Activated naive CD8-positive, alpha-beta T cell treated with anti-CD3 and anti-CD28 coated beads, Interleukin-2, amount 50 U/mL, for 16 hours (primary cell): ENCODE data around the gene ZNF724.

ENCODE experiments used
- DNase-seq: peaks from one replicate; pipeline ENCODE4 v3.0.0-alpha.2; 2020; ENCODE audit warnings: low read depth, low spot score

The ZNF724 gene

DNA sequence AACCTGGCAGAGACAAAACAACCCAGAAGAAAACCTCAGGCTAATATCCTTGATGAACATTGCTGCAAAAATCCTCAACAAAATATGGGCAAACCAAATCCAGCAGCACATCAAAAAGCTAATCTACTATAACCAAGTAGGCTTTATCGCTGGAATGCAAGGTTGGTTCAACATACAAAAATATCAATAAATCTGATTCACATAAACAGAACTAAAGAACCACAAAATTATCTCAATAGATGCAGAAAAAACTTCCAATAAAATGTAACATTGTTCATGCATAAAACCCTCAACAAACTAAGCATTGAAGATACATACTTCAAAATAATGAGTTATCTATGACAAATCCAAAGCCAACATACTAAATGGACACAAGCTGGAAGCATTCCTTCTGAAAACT lies 8.8 kb downstream of the ZNF724 start:
- DNase-seq = no peak

DNA sequence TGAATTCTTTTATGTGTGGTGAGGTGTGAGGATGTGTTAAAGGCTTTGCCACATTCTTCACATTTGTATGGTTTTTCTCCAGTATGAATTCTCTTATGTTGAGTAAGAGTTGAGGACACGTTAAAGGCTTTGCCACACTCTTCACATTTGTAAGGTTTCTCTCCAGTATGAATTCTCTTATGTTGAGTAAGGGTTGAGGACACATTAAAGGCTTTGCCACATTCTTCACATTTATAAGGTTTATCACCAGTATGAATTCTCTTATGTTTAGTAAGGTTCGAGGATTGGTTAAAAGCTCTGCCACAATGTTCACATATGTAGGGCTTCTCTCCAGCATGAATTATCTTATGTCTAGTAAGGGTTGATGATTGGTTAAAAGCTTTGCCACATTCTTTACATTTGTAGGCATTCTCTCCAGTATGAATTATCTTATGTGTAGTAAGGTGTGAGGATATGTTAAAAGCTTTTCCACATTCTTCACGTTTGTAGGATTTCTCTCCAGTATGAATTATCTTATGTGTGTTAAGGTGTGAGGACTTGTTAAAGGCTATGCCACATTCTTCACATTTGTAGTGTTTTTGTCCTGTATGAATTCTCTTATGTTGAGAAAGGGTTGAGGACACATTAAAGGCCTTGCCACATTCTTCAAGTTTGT lies 27.1 kb downstream of the ZNF724 start:
- no peak for DNase-seq

- DNase-seq = no peak
Measured at GRCh38 chr19:23203841-23204344, 46.3 kb downstream of the ZNF724 start.

- DNase-seq = no peak
Measured at GRCh38 chr19:23190341-23190740, 59.9 kb downstream of the ZNF724 start.

DNA sequence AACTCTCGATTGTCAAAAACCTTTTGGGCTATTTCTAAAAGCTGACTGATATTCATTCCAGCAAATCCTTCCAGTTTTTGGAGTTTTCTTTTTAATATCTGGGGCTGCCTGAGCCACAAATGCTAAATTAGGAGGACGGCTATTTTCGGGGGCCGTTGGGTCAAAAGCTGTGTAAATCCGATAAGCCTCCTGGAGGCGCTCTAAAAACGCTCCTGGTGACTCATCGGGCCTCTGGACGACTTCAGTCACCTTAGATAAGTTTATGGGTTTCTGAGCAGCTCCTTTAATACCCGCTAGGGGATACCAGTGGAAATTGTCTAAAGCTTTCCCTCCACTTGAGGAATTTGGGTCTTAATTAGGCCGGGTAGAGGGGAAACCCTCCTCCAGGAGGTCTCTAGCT lies 66.9 kb downstream of the ZNF724 start:
- no peak for DNase-seq
